GM19463 (cell line): ENCODE measurements around the gene BCL2L13.
"Not testable (repeated sequence)": the region's sequence is repeated elsewhere in the genome, so short reads cannot be mapped to it uniquely, and the experiment has no call there.

Experiments
- ATAC-seq: cut with Tn5 transposase; IDR thresholded peaks from one replicate; pipeline ENCODE4 v1.9.1; 2021; ENCODE audit warnings: mild to moderate bottlenecking, moderate library complexity; ENCODE audit not compliant: unreplicated experiment

BCL2L13 gene

GRCh38 chr22:17692841-17693240 lies 54.3 kb downstream of the BCL2L13 start:
- no peak for ATAC-seq

DNA sequence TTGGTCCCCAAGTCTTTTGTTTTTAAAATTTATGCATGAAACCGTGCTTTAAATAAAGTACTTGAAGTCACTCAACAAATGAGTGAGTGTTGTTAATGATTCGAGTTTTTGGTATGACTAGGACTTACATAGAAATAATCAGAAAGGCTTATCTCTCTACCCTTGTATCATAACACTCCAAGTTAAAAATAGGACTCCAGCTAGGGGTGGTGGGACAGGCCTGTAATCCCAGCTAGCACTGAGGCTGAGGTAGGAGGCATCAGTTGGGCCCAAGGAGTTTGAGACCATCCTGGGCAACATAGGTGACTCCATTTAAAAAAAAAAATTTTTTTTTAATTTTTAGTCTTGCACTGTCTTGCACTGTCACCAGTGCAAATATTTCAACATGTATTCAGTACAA lies 55.6 kb downstream of the BCL2L13 start:
- no peak for ATAC-seq

GRCh38 chr22:17694752-17695151 lies 56.2 kb downstream of the BCL2L13 start:
- no peak for ATAC-seq

- ATAC-seq = no peak
Observed at GRCh38 chr22:17695986-17696385, 57.4 kb downstream of the BCL2L13 start.

GRCh38 chr22:17697196-17697595 lies 58.6 kb downstream of the BCL2L13 start:
- ATAC-seq = not testable (repeated sequence)

GRCh38 chr22:17698276-17698675 lies 59.7 kb downstream of the BCL2L13 start:
- not testable (repeated sequence) for ATAC-seq

DNA sequence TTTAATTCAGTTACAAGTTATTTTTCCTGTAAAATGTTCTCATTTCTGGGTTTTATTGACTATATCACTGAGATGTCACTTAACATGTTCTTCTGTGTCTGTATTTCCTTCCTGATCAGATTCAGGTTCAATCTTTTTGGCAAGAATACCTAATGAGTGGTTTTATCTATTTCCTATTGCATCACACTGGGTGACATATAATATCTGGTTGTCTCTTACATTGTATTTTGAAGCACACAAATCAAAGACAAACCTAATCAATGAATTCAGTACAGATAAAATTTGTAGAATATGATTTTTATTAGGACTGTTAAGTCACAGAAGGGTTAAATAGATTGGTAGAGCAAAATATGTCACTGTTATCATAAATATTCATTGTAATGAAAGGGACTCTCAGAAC lies 60.4 kb downstream of the BCL2L13 start:
- no peak for ATAC-seq

DNA sequence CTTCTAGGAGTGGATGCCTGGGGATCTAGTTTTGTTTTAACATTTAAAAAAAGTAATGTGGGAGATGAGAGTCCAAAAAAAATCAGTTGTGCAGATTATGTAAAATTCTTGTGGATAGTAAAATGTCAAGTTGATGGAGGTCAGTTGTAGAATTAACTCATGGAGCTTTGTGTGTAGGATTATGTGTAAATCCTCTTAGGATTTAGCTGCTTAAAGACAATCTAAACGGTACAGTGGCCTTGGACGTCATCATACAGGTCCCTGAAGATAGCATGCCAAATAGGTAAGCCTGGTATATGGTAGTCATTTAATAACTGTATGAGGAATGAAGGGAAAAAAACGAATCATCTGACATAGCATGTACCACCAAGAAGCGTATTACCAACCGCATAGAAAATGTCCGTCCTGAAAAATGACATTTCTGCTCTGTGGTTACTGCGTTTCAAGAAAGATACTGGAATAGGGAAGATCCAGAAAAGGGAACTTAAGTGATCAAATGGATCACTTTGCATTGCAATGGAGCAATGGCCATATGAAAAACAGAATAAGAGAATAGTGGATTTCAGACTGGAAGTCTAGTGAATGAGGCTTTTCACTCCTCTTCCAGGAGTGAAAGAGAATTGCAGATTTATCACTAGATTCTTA lies 61.3 kb downstream of the BCL2L13 start:
- no peak for ATAC-seq

- no peak for ATAC-seq
Observed at GRCh38 chr22:17700778-17701177, 62.2 kb downstream of the BCL2L13 start.

- no peak for ATAC-seq
Observed at GRCh38 chr22:17703811-17704210, 65.3 kb downstream of the BCL2L13 start.

GRCh38 chr22:17705546-17705945 lies 67.0 kb downstream of the BCL2L13 start:
- no peak for ATAC-seq

DNA sequence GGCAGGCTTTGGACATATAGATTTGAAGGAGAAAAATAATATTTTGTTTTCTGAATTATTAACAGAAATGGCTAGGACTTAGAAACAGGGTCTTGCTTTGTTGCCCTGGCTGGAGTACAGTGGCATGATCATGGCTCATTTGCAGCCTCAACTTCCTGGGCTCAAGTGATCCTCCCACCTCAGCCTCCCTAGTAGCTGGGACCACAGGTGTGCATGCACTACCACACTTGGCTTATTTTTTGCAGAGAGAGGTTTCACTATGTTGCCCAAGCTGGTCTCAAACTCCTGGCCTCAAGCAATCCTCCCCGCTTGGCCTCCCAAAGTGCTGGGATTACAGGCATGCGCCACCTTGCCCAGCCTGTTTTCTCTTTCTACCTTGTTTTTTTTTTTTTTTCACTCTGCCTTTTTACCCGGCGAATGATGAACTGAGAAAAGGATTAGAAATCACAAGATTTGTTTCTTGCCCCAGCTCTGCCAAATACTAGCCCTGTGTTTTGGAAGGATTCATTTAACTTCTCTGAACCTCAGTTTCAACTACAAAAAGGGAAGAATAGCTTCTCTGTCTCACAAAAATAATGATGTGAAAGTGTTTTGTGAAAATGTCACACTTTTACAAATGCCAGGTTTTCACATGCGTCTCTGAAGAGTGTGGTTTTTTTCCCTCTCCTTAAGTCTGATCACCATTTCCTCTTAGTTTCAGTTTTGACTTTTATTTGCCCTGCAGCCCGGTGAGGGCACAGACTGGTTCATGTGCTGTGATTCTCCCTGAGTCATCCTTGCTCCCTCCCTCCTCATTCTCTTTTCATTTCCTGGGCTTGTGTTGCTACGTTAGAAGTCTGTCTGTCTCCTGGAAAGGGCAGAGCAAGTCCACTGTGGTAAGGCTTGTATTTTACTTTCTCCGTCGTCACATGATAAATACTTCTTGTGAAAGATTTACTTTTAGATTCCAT lies 67.7 kb downstream of the BCL2L13 start:
- peak; percentile 93 for ATAC-seq

GRCh38 chr22:17706947-17707346 lies 68.4 kb downstream of the BCL2L13 start:
- no peak for ATAC-seq

DNA sequence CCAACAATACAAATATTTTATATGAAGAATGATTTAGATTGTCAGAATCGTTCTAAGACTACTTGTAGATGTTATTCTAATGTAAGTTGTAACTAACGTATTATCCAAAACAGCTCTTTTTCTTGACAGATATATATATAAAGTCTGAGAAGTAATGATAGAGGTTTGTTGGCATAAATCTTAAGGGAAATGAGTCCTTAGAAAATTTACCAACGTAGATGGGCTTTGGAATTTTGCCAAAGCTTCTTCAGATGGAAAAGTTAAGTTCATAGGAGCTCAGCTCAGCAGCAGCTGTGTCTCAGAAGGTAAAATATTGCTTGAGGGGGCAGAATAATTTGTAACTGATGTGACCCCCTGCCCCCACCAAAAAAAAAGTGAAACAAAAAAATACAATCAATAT lies 69.0 kb downstream of the BCL2L13 start:
- ATAC-seq = no peak

GRCh38 chr22:17710023-17710422 lies 71.5 kb downstream of the BCL2L13 start:
- ATAC-seq = no peak

DNA sequence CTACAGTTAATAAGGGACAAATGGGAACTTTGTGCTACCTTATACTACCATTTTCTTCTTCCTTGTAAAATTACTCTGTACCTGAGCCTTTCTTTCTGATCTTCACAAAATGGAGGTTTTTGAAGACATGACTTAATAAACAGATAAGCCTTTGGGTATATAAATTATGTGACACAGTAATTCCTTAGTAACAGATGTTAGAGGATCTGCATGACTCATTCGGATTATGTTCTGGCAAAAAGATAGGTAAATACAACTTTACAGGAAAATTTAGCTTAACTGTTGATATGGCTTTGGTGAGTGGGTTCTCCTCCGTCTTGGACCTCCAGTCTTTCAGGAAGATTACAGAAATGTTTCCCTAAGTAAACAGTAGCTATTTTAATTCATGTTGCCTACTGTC lies 73.9 kb downstream of the BCL2L13 start:
- ATAC-seq = no peak

DNA sequence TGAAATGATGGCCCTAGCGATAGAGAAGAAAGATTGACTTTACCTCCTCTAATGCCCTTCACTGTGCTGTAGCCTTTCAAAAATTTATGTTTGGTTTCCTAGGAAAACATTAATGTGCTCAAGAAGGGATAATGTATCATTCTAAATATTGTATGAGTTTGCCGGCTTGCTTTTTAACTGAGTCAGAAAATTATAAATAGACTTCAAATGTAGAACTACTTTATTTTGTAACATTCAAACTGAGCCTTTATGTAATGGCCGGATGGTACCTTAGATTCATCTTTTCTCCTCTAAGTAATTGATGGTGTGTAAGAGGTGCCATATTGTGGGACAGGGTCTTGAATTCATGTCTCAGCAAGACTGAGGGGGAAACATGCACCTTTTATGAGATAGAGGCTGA lies 78.0 kb downstream of the BCL2L13 start:
- ATAC-seq = no peak

DNA sequence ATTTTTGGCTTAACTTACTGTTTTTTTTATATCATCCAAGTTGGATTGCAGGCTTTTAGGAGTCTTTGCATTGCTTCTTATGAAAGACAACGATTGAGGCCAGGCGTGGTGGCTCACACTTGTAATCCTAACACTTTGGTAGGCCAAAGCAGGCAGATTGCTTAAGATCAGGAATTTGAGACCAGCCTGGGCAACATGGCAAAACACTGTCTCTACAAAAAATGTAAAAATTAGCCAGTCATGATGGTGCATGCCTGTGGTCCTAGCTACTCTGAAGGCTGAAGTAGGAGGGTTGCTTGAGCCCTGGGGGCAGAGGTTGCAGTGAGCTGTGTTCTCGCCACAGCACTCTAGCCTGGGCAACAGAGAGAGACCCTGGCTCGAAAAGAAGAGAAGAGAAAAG lies 79.2 kb downstream of the BCL2L13 start:
- no peak for ATAC-seq

- no peak for ATAC-seq
Observed at GRCh38 chr22:17719911-17720310, 81.4 kb downstream of the BCL2L13 start.

- no peak for ATAC-seq
Observed at GRCh38 chr22:17724241-17724640, 85.7 kb downstream of the BCL2L13 start.

DNA sequence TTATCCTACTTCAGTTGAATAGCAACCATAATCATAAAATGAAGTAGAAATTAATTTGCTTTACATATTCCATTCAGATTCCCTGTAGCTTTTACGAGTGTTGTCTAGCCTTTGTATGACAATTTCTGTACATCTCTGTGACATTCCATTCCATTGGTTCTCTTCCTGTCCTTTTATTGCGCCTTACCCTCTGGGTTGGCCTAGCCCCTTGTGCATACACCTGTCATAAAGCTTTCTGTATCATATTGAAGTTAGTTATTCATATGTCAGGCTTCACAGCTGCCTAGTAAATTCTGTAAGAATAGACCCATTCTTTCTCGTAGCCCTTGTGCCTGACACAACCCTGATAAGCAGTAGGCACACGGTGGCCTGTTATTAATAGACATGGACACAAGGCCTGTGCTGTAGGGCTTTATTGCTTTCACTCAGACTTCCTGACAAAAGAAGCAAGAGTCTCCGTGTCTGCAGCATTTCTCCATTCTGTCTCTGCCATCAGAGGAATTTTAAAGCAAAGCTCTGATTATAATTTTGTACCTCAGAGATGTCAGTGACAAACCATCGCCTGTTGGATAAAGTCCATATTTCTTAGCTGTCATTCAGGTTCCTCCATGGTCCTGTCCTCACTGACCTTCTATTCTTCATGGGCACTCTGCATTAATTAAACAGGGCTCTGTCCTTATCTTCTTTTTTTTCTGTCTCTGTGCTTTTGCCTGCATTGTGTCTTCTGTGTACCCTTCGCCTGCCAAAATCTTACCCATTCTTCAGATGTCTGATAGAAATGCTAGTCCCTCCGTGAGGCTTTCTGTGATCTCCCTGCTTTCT lies 86.3 kb downstream of the BCL2L13 start:
- no peak for ATAC-seq

- no peak for ATAC-seq
Observed at GRCh38 chr22:17725500-17725796, 86.9 kb downstream of the BCL2L13 start.
